HG02759 (cell line): ENCODE data around the gene RTN4IP1.
"Not testable (repeated sequence)": the region's sequence is repeated elsewhere in the genome, so short reads cannot be mapped to it uniquely, and the experiment has no call there.

Experiments
- ATAC-seq: cut with Tn5 transposase; IDR thresholded peaks from one replicate; pipeline ENCODE4 v1.9.1; 2021; ENCODE audit warnings: mild to moderate bottlenecking, moderate library complexity; ENCODE audit not compliant: unreplicated experiment

RTN4IP1 gene

DNA sequence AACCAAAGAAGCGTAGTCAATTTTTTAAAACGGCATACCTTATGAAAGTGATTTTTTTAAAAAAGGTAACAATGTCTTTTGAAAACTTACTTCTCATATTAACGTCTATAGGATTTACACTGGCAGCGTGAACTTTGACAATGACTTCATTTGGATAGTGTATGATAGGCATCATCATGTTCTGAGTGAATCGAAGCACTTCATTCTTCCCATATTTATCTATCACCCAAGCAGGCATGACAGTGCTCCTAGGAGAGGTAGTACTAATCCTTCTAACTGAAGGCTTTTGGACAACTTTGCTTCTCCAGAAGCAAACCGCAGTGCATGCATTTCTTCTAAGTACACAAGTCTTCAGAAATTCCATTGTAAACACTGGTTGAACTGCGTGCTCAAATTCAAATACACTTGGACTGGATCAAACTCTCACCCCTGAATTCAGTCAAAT lies 618 bp downstream of the RTN4IP1 start:
- ATAC-seq, result peak; percentile 7

DNA sequence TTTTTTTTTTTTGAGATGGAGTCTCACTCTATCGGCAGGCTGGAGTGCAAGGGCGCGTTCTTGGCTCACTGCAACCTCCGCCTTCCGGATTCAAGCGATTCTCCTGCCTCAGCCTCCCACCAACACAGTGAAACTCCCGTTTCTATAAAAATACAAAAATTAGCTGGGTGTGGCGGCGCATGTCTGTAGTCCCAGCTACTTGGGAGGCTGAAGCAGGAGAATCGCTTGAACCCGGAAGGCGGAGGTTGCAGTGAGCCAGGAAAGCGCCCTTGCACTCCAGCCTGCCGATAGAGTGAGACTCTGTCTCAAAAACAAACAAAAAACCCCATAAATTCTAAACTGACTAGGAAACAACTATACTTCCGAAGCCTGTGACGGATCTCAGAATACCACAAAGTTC lies 1.5 kb downstream of the RTN4IP1 start:
- not testable (repeated sequence) for ATAC-seq

DNA sequence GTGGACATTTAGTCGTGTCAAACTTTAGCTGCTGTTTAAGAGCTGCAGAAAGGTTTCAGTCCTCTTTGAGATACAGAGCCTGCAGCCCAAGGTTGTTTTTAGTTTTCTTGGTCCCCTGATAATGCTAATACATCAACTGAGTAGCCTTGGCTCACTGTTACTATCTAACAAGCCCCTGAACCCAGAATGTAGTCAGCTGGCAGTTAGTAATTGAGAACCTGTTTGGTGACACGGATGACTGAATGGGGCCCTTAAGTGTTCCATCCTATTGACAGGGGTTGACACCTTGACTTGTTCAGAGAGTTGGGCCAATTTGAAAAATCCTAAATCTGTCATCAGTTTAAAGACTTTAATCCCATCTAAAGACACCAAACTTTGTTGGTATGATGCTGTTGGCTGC lies 2.8 kb downstream of the RTN4IP1 start:
- peak; percentile 33 for ATAC-seq

DNA sequence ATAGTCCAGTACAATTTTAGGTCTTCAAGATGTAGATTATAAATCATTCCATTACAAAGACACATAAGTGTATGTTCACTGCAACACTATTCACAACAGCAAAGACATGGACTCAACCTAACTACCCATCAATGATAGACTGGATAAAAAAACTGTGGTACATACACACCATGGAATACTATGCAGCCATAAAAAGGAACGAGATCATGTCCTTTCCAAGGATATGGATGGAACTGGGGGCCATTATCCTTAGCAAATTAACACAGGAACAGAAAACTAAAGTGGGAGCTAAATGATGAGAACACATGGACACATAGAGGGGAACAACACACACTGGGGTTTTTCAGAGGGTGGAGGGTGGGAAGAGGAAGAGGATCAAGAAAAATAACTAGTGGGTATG lies 6.3 kb downstream of the RTN4IP1 start:
- no peak for ATAC-seq

DNA sequence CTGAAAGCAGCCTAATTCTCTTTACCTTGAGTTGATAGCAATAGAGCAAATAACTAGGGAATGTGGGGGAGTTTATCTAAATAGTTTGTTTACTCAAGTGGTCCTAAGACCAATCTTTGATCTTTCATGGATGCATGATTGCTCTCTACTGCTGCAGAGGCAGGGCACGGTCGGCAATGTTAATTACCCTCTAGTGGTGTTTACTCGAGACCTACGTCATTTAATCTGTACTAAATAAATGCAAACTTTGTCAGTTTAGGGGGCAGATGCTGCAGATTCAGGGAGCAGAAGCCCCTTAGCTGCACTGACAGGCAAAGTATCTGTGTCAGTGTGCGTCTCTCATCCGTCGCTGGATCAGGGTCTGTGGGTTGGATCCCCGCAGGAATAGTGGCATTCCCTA lies 6.9 kb downstream of the RTN4IP1 start:
- no peak for ATAC-seq

DNA sequence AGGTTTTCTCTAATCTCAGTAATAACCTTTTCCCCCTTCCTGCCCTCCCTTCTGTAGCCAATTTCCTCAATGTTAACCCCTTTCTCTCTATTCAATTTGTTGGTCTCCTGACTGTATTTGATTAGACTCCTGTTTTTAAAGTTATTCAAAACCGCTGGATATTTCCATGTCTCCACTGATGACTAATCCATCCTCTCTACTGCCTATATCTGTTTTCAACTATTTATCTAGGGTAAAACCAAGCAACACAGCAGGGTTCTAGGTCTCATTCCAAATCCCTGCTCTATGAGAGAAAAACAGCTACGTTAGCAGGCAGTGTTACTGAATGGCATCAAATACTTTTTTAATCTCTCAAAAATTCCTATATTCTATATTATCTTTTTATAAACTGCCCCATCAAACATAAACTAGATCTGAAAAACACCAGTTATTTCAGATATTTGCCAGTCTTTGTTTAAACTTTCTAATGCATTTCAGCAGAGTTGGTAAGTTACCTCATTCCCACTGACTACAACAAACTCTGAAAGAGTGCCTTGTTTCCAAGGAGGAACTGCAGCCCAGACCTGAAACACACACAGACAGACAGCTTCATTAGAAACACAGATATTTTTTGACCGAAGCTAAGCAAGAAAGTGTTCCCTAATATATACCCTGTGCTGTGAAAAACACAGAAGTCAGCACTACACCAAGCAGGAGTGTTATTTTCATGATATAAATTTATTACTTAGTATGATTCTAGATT lies 8.2 kb downstream of the RTN4IP1 start:
- ATAC-seq, result no peak

DNA sequence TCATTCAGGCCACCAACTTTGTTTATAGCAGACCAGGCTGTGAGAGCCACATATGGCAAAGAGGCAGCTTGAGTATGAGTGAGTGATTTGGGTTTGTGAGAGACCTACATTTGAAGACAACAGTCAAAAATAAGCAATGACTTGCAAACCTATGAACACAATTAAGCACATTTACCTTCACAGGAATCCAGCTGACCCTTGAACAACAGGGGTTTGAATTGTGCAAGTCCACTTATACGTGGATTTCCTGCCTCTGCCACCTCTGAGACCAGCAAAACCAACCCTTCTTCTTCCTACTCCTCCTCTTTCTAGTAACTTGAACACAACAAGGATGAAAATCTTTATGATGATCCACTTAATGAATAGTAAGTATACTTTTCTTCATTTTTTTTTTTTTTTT lies 10.1 kb downstream of the RTN4IP1 start:
- no peak for ATAC-seq

DNA sequence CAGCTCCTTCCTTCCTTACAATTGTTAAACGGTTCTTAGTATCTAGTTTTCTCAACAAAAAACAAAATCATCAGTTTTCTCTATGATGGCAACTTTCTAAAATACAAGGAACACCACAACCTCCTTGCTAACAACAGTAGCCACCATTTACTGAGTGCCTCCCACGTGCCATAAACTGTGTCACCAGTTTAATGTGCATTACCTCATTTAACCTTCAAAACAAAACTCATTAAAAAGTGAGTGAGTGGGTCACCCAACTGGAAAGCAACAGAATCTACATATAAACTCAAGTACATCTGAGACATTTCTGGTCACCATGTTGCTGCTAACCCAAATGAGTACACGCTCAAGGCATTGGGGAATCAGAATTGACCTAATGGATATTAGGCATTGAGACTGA lies 11.0 kb downstream of the RTN4IP1 start:
- ATAC-seq, result no peak

DNA sequence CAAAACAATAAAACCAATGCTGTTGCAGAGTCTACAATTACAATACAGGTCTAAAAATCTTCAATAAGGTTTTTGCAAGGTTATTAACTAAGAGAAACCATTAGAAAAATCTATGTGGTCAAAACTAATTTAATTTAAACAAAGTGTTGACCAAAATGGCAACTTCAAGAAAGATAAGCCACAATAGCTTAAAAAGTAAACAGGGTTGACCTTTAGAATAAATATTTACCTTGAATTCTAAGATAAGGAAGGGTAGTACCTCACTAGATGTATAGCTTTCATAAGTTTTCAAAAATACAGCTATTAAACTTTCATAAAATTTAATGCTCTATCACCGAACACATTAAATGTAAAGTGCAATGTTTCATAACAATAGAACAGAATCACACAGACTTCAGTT lies 11.4 kb downstream of the RTN4IP1 start:
- no peak for ATAC-seq

DNA sequence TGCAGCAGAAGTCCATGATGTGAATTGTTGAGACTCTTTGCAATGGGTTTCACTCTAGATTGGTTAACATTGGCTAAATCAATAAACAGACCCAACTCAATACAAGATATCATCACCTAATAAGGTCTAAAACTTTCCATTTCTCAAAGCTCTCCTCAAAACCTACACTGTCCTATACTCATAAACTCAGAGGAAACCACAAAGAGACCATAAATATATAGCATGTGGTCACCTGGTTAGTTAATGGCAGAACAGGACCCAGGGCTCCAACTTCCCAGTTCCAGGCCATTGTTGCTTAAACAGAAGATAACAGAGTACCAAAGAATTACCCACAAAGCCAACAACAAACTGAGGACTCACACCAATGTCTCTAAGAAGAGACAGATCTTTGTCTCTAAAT lies 12.0 kb downstream of the RTN4IP1 start:
- ATAC-seq, result peak; percentile 85

DNA sequence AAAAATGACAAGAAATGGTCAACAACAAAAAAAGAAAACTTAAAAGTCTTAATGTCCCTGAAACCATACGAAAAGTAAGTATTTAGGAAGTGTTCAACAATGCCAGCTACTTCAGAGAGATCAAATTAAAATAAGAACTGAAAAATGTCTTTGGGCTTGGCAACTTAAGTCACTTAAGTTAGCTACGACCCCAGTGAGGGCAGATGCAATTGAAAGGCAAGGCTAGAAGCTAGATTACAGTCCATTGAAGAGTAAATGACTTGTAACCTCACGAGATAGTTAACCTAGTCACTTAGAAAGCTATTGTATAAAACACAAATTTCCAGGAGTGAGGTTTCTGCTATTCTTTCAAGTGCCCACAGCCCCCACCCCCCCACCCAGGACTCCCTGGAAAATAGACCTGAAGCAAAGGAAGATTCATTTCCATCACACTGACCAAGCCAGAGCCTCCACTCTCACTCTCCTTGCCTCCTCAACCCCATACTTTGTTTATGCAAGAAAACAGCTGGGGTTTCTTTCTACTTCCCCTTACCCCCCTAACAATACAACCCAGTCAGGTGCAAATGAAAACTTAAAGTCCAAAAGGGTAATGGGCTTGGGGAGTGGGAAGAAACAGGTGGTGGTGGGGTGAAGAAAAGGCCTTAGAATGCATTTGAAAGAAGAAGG lies 14.6 kb downstream of the RTN4IP1 start:
- ATAC-seq, result no peak

DNA sequence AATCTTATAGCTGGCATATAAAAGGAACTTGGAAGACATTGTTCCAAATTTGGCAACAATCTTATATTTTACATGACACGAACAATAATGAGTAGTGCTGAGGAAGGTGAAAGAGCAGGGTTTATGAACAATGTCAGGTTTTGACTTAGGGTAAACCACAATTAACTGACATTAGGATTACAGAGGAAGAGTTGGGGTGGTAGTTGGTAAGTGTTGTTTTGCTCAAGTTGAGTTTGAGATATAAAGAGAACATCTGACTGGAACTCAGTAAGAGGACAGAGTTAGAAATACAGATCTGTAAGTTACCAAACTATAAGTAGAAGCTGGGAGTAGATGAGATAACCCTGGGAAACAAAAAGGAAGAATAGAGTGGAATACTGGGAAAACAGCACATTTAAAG lies 15.1 kb downstream of the RTN4IP1 start:
- ATAC-seq, result no peak

DNA sequence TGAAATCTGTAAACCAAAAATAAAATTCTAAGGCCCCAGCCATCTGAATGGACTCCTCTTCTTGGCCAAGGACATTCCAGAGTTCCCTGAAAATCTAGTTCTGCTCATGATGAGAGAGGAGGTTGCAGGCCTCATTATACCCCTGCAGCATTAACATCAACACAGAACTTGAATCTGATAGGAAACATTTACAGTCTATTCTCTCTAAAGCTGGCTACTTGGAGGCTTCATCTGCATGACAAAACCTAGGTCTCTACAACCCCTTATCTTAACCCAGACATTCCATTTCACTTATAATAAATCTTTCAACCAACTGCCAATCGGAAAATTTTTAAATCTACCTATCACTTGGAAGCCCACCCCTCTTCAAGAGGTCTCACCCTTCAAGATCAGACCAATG lies 15.7 kb downstream of the RTN4IP1 start:
- no peak for ATAC-seq

DNA sequence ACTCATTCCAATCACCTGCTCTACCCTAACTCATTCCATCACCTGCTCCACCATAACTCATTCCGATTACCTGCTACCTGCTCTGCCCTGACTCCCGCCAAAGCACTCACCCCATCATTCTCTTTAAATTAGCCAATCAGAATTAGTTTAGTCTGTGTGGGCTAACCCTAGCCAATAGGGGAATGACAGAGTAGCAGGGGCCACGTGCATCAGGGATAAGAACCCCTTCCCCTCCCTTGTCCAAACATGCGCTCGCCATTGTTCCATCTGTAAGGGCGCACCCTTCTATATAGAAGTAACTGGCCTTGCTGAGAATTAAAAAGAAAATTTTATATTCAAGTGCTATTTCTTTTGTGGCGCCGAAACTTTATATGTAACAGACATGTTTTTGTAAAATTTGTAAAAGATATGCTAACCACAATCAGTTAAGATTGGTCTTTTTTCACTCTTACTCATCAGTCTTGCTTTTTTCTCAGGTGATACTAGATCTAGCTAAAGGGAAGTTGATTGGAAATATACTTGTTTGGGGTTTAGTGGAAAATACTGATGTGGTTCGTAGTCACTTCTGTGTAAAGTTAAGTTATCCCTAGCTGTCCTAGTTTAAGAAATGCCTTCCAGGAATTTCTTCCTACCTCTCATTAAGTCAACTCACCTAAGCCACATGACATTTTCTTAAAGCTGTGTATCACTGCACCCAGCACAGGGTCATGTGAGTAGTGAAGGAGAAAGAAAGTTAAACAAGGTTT lies 16.5 kb downstream of the RTN4IP1 start:
- ATAC-seq, result no peak

DNA sequence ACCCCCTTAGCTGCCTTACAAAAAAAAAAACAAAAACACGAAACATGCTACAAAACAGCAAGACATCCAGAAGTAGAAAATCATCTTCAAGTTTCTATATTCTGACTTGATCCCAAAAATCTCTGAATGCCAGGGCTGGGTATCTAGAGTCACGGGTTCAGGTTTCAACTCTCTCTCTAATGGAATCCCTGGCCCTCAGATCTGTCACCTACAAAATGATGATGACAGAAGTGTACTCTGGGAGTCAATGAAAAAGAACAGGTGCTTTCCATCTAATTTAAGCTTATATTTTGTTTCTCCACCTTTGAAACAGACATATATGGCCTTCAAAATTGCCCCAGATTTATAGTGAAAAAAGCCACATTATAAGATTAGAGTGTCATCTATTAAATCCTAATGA lies 18.3 kb downstream of the RTN4IP1 start:
- no peak for ATAC-seq

DNA sequence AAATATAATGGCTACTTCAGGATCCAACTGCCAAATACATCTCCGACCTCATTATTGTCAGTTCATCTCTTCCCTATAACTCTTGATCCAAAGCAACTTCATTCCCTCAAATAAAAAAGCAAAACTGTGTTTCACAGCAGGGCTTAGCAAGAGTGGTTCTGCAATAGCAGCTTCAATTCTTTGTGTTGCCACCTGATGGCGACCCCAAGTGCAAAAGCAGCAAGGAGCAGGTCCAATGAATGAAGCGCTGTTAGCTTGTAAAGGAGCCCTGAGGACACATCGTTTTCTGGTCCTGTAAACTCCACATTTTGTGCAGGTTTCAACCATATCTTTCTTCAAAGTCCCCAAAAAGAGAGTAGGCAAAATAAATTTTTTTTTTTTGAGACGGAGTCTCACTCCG lies 19.6 kb downstream of the RTN4IP1 start:
- no peak for ATAC-seq

DNA sequence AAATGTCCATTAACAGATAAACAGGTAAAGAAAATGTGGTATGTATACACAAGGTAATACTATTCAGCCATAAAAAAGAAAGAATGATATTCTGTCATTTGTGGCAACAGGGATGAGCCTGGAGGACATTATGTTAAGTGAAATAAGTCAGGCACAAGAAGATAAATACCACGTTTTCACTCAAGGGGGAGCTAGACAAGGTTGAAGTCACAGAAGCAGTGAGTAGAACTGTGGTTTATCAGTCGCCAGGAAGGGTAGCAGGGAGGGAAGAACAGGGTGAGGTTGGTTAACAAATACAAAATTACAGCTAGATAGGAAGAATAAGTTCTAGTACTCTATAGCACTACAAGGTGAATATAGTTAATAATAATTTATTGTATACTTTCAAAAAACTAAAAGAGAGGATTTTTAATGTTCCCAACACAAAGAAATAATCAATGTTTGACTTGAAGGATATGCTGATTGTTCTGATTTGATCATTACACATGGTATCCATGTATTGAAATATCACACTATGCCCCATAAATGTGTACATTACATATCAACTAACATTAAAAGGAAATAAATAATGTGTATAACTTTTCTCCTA lies 21.1 kb downstream of the RTN4IP1 start:
- peak; percentile 80 for ATAC-seq

DNA sequence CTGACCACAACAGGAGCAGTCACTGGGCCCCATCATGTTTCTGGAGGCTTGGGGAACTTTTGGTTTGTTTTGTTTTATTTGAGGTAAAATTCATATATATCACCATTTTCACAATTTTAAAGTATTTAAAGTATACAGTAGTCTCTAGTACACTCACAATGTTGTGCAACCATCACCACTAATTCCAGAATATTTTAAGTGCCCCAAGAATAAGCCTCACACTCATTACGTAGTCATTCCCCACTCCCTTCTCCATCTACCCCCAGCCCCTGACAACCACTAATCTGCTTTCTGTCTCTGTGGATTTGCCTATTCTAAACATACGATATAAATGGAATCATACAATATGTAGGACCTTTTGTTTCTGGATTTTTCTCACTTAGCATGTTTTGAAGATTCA lies 29.0 kb downstream of the RTN4IP1 start:
- no peak for ATAC-seq

DNA sequence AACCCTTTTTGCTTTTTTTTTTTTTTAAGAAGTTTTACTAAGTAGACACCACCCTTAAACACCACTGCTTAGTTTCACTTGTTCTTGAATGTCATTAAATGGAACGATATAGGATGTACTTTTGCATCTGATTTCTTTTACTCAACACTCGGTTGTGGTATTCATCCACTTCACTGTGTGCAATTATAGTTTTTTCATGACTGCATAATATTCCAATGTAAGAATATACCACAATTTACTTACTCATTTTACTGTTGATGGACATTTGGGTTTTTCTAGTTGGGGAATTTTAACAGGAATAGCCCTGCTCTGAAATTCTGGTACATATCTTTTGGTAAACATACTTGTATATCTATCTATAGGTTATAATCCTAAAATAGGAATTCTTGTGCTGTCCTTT lies 29.9 kb downstream of the RTN4IP1 start:
- ATAC-seq, result no peak

DNA sequence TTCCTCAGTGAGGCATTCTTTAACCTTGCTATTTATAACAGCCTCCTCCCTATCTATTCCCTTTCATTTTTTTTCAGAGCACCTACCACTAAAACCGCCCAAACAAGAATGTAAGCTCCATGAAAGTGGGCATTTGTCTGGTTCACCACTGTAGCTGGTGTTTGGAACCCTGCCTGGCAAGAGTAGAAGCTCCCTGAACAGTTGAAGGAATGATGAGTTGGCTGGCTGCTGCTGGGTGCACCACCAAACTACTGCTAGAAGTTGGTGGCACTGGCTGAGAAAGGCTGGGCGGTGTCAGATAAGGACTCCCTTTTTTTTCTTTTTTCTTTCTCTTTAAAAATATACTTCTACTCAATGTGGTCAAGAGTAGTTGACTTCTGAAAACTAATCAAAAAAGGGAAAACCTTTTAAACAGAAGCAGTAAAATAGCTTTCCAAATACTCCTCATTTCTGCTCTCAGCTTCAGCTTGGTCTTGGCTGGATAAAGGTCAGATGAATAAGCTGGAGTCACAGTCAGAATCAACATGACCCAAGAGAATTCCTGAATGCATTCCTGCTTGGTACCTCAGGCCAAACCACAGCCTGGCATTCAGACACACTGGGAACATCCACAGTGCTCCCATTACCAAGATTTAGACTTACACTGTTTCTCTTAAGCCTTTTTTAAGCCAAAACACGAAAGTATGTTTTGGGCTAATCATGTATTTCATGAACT lies 38.0 kb downstream of the RTN4IP1 start:
- ATAC-seq, result no peak

DNA sequence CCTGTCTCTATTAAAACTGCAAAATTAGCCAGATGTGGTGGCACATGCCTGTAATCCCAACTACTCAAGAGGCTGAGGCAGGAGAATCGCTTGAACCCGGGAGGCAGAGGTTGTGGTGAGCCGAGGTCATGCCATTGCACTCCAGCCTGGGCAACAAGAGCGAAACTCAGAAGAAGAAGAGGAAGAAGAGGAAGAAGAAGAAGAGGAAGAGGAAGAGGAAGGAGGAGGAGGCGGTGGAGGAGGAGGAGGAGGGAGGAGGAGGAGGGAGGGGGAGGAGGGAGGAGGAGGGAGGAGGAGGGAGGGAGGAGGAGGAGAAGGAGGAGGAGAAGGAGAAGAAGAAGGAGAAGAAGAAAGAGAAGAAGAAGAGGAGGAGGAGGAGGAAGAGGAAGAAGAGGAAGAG lies 40.4 kb downstream of the RTN4IP1 start:
- not testable (repeated sequence) for ATAC-seq
